ENCODE results near the gene SLC66A2.

SLC66A2 gene

GRCh38 chr18:79918615-79919011 is 32.8 kb downstream of the SLC66A2 start (continued):
- no peak for TF ChIP-seq PATZ1 (CRISPR knock-in tag; IDR thresholded peaks at IDR 0.05; ENCODE audit: borderline replicate concordance)
- TF ChIP-seq BACH2 (CRISPR knock-in tag; IDR thresholded peaks at IDR 0.05; ENCODE audit: borderline replicate concordance) = no peak
- TF ChIP-seq ISL1 (CRISPR knock-in tag; IDR thresholded peaks at IDR 0.05) = no peak
- TF ChIP-seq ZNF565 (CRISPR knock-in tag; conservative IDR thresholded peaks at IDR 0.05; ENCODE audit: low read depth) = no peak
- TF ChIP-seq ZFP30 (CRISPR knock-in tag; IDR thresholded peaks at IDR 0.05) = no peak
- no peak for TF ChIP-seq GLIS3 (CRISPR knock-in tag; IDR thresholded peaks at IDR 0.05)
- TF ChIP-seq POU6F1 (CRISPR knock-in tag; IDR thresholded peaks at IDR 0.05; ENCODE audit: borderline replicate concordance, low read depth) = no peak
- TF ChIP-seq ZNF70 (CRISPR knock-in tag; IDR thresholded peaks at IDR 0.05) = no peak
- TF ChIP-seq ARNTL (CRISPR knock-in tag; IDR thresholded peaks at IDR 0.05; ENCODE audit: borderline replicate concordance, low read depth) = no peak
- no peak for TF ChIP-seq TOX (CRISPR knock-in tag; IDR thresholded peaks at IDR 0.05; ENCODE audit: borderline replicate concordance)
- TF ChIP-seq CSDC2 (CRISPR knock-in tag; IDR thresholded peaks at IDR 0.05) = no peak

- TF ChIP-seq TOX (CRISPR knock-in tag; IDR thresholded peaks at IDR 0.05; ENCODE audit: borderline replicate concordance) (no peak), ISL1 (CRISPR knock-in tag; IDR thresholded peaks at IDR 0.05) (no peak), TCF4 (CRISPR knock-in tag; IDR thresholded peaks at IDR 0.05; ENCODE audit: borderline replicate concordance) (no peak), BACH2 (CRISPR knock-in tag; IDR thresholded peaks at IDR 0.05; ENCODE audit: borderline replicate concordance) (no peak), ZNF565 (CRISPR knock-in tag; conservative IDR thresholded peaks at IDR 0.05; ENCODE audit: low read depth) (no peak), CSRNP3 (CRISPR knock-in tag; IDR thresholded peaks at IDR 0.05) (no peak), ZNF8 (CRISPR knock-in tag; IDR thresholded peaks at IDR 0.05) (no peak), ZFP30 (CRISPR knock-in tag; IDR thresholded peaks at IDR 0.05) (no peak), SNAI2 (CRISPR knock-in tag; IDR thresholded peaks at IDR 0.05) (no peak), ARNTL (CRISPR knock-in tag; IDR thresholded peaks at IDR 0.05; ENCODE audit: borderline replicate concordance, low read depth) (no peak), ZFP3 (CRISPR knock-in tag; IDR thresholded peaks at IDR 0.05) (no peak), GLIS3 (CRISPR knock-in tag; IDR thresholded peaks at IDR 0.05) (no peak), PPARA (CRISPR knock-in tag; IDR thresholded peaks at IDR 0.05; ENCODE audit: borderline replicate concordance) (no peak), OSR1 (CRISPR knock-in tag; IDR thresholded peaks at IDR 0.05) (no peak), CSDC2 (CRISPR knock-in tag; IDR thresholded peaks at IDR 0.05) (no peak), RARB (CRISPR knock-in tag; IDR thresholded peaks at IDR 0.05) (no peak), ZC3H10 (CRISPR knock-in tag; IDR thresholded peaks at IDR 0.05) (no peak), POU6F1 (CRISPR knock-in tag; IDR thresholded peaks at IDR 0.05; ENCODE audit: borderline replicate concordance, low read depth) (no peak)
- TF ChIP-seq, protein P1, sequence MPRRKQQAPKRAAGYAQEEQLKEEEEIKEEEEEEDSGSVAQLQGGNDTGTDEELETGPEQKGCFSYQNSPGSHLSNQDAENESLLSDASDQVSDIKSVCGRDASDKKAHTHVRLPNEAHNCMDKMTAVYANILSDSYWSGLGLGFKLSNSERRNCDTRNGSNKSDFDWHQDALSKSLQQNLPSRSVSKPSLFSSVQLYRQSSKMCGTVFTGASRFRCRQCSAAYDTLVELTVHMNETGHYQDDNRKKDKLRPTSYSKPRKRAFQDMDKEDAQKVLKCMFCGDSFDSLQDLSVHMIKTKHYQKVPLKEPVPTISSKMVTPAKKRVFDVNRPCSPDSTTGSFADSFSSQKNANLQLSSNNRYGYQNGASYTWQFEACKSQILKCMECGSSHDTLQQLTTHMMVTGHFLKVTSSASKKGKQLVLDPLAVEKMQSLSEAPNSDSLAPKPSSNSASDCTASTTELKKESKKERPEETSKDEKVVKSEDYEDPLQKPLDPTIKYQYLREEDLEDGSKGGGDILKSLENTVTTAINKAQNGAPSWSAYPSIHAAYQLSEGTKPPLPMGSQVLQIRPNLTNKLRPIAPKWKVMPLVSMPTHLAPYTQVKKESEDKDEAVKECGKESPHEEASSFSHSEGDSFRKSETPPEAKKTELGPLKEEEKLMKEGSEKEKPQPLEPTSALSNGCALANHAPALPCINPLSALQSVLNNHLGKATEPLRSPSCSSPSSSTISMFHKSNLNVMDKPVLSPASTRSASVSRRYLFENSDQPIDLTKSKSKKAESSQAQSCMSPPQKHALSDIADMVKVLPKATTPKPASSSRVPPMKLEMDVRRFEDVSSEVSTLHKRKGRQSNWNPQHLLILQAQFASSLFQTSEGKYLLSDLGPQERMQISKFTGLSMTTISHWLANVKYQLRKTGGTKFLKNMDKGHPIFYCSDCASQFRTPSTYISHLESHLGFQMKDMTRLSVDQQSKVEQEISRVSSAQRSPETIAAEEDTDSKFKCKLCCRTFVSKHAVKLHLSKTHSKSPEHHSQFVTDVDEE (CRISPR knock-in tag; IDR thresholded peaks at IDR 0.05) = no peak
- TF ChIP-seq, protein P2, sequence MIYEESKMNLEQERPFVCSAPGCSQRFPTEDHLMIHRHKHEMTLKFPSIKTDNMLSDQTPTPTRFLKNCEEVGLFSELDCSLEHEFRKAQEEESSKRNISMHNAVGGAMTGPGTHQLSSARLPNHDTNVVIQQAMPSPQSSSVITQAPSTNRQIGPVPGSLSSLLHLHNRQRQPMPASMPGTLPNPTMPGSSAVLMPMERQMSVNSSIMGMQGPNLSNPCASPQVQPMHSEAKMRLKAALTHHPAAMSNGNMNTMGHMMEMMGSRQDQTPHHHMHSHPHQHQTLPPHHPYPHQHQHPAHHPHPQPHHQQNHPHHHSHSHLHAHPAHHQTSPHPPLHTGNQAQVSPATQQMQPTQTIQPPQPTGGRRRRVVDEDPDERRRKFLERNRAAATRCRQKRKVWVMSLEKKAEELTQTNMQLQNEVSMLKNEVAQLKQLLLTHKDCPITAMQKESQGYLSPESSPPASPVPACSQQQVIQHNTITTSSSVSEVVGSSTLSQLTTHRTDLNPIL (CRISPR knock-in tag; IDR thresholded peaks at IDR 0.05; ENCODE audit: low read depth) = no peak
- no peak for ATAC-seq
These were observed 33.4 kb downstream of the SLC66A2 start for GRCh38 chr18:79917853-79918614.

All from SK-N-SH treated with all-trans-retinoic acid at 6 μM for 48 hours (cell line).